ENCODE measurements around the gene RBP3.

DNA sequence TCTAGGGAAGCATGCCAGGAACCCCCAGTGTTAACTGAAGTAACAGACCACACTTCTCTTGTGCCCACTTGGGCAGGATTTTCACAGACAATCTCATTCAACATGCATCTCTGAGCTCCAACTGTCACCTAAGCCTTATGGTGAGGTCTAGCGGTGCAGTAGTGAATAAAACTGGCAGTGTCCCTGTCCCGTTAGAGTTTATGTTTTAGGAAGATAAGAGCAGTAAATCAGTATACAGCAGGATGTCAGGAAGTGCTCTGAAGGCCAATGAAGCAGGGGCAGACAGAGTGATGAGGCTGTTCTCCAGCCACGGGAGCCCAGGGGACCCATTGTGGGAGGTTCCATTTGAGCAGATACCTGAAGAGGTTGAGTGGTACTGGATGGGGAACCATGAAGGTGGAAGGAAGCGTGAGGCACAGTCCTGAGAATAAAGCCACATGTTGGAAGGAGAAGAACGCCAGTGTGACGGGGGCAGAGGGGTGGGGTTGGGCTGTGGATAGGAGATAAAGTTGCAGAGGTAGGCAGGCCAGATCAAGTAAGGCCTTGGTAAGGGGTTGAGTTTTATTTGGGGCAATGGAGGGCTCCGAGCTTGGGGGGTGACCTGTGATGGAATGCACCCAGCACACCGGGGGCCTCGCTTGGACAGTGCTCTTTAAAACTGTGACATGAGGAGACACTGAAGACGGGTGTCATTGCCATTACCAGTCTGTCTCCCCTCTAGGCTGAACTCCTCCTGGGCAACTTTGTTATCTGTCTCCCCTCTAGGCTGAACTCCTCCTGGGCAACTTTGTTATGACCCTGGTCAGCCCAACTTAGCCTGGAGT, 41.6 kb upstream of the RBP3 start:
- TF ChIP-seq, protein P1, sequence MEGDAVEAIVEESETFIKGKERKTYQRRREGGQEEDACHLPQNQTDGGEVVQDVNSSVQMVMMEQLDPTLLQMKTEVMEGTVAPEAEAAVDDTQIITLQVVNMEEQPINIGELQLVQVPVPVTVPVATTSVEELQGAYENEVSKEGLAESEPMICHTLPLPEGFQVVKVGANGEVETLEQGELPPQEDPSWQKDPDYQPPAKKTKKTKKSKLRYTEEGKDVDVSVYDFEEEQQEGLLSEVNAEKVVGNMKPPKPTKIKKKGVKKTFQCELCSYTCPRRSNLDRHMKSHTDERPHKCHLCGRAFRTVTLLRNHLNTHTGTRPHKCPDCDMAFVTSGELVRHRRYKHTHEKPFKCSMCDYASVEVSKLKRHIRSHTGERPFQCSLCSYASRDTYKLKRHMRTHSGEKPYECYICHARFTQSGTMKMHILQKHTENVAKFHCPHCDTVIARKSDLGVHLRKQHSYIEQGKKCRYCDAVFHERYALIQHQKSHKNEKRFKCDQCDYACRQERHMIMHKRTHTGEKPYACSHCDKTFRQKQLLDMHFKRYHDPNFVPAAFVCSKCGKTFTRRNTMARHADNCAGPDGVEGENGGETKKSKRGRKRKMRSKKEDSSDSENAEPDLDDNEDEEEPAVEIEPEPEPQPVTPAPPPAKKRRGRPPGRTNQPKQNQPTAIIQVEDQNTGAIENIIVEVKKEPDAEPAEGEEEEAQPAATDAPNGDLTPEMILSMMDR (IDR thresholded peaks at IDR 0.05) = no peak
- TF ChIP-seq ZFX (IDR thresholded peaks at IDR 0.05; ENCODE audit: borderline replicate concordance) = no peak
